Osteocyte (in vitro differentiated cells): ENCODE results near the gene BAIAP2L2. TPM values are rescaled to one million over a fixed set of nuclear protein-coding genes. Genes with fewer than 3 reads are reported as not detected.

Experiments
- DNase-seq: peaks from one replicate; pipeline ENCODE4 v3.0.0; 2021; ENCODE audit warnings: mixed read lengths; ENCODE audit not compliant: unreplicated experiment; ENCODE audit errors: extremely low spot score
- H3K27ac Mint-ChIP-seq: one replicate; pipeline ENCODE4 v1.8.0; 2021; ENCODE audit warnings: mild to moderate bottlenecking, mixed read lengths; ENCODE audit not compliant: unreplicated experiment
- H3K27me3 Mint-ChIP-seq: one replicate; pipeline ENCODE4 v1.8.0; 2021; ENCODE audit warnings: mixed read lengths; ENCODE audit not compliant: unreplicated experiment
- H3K36me3 Mint-ChIP-seq: one replicate; pipeline ENCODE4 v1.8.0; 2021; ENCODE audit warnings: mixed read lengths; ENCODE audit not compliant: unreplicated experiment
- H3K4me1 Mint-ChIP-seq: one replicate; pipeline ENCODE4 v1.8.0; 2021; ENCODE audit warnings: mixed read lengths; ENCODE audit not compliant: unreplicated experiment
- H3K4me3 Mint-ChIP-seq: one replicate; pipeline ENCODE4 v1.8.0; 2021; ENCODE audit warnings: mild to moderate bottlenecking, moderate library complexity, mixed read lengths; ENCODE audit not compliant: unreplicated experiment
- H3K9me3 Mint-ChIP-seq: one replicate; pipeline ENCODE4 v1.8.0; 2021; ENCODE audit warnings: mixed read lengths; ENCODE audit not compliant: unreplicated experiment
- CTCF ChIP-seq: fragments of 200-600 bp; sonication (generic); IDR thresholded peaks from 2 replicates; pipeline ENCODE4 v1.5.0; 2021; ENCODE audit warnings: antibody characterized with exemption, mild to moderate bottlenecking, moderate library complexity
- total RNA-seq: library from RNA; stranded (reverse); gene quantifications from 2 replicates; pipeline ENCODE4 v1.2.1, GENCODE V29; 2021

The BAIAP2L2 gene
- total RNA-seq, 1 donor from 2014 or later = 0.48 TPM

DNA sequence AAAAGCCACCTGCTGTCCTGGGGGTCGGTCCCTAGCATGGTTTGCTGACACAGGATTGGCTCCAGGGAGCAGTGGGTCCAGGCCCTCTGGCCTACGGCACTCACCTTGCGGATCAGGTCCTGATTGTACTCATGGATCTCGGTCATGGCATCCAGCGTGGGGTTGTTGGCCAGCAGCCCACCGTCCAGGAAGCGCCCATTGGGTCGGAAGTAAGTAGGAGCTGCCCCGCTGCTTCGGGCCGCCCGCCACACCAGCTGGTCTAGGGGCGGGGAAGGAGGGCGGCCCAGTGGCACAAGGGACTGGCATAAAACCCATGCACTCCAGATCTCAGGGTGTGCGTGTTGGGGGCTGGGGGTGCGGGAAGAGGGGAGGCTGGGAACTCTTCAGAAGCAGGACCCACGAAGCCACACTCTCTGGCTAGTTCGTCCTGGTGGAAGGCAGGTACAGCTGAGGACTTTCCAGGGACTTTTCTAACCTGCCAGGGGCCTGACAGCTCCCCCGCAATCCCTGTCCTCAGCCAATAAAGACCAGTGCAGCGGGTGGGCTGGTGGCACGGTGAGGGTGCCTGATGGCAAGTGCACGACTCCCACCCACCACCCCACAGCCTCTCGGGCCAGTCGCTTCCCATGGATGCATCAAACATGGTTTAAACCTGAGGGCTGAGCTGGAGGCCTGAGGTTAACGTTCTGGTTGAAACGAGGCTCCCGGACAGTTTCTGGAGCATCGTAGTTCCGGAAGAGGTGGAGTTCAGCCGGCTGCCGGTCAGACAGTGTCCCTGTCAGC lies 5.1 kb upstream of the BAIAP2L2 start:
- peaks cover 11% of the 10 kb centered on the region for H3K4me1 Mint-ChIP-seq
- H3K27ac Mint-ChIP-seq = no peak overlapping the region
- H3K27me3 Mint-ChIP-seq = no peaks in the 10 kb centered on the region
- no peaks in the 10 kb centered on the region for H3K36me3 Mint-ChIP-seq
- no peak for DNase-seq
- H3K9me3 Mint-ChIP-seq = no peaks in the 10 kb centered on the region
- H3K4me3 Mint-ChIP-seq = no peak overlapping the region
- no peak for TF ChIP-seq CTCF

DNA sequence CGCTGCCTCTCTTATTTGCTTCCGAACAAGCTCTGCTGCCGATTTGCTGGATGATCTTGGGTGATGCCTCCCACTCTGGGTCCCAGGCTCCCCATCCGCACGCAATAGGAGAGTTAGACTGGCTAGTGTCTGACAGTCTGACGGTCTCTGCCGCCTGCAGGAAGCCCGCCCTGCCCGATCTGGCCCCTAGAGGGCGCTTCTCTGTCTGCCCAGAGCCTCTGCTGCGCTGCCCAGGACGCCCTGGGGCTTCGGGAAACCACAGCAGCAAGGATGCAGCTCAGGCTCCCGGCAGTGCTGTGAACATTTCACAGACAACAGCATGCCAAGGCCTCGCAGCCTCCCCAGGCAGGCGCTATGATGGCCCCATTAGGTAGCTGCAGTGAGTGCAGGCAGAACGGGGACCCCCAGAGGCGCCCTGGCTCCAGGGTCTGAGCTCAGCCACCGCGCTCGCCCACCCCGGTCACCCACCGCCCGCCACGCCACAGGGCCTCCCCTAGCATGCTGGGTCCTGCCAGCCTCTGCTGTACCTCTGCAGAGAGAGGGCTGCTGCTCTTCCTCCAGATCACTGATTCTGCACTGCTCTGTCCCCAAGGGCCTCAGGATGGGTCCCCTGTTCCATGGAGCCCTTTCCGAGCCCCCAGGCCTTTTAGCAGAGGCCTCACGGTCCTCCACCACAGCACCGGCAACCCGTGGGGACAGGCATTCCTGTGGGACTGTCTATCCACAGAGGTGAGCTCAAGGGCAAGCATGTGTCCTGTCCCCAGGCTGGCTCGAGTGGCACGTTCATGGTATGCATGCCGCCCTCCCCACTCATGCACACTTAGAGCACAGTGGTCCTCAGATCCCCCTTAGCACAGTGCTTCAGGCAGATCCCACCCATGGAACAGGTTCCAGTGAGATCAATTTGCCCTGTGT lies 4.3 kb upstream of the BAIAP2L2 start:
- peak; percentile 97 for TF ChIP-seq CTCF
- Mint-ChIP-seq H3K36me3 (no peaks in the 10 kb centered on the region), H3K4me3 (no peak overlapping the region), H3K4me1 (peaks cover 11% of the 10 kb centered on the region), H3K27me3 (no peaks in the 10 kb centered on the region), H3K9me3 (no peaks in the 10 kb centered on the region), H3K27ac (no peak overlapping the region)
- DNase-seq = peak; percentile 97

GRCh38 chr22:38112381-38112780 lies 1.9 kb upstream of the BAIAP2L2 start:
- no peak for DNase-seq
- peaks cover 16% of the 10 kb centered on the region for H3K4me1 Mint-ChIP-seq
- H3K36me3 Mint-ChIP-seq = no peaks in the 10 kb centered on the region
- no peaks in the 10 kb centered on the region for H3K27me3 Mint-ChIP-seq
- H3K4me3 Mint-ChIP-seq = no peak overlapping the region
- no peaks in the 10 kb centered on the region for H3K9me3 Mint-ChIP-seq
- no peak overlapping the region for H3K27ac Mint-ChIP-seq
- TF ChIP-seq CTCF = no peak

GRCh38 chr22:38111925-38112355 lies 1.5 kb upstream of the BAIAP2L2 start:
- TF ChIP-seq CTCF = no peak
- H3K9me3 Mint-ChIP-seq = no peaks in the 10 kb centered on the region
- H3K4me1 Mint-ChIP-seq = peaks cover 16% of the 10 kb centered on the region
- no peak for DNase-seq
- no peak overlapping the region for H3K4me3 Mint-ChIP-seq
- H3K27me3 Mint-ChIP-seq = no peaks in the 10 kb centered on the region
- H3K36me3 Mint-ChIP-seq = no peaks in the 10 kb centered on the region
- H3K27ac Mint-ChIP-seq = no peak overlapping the region
